Measurements from ENCODE around the gene ANTKMT.
A peak's percentile ranks its signal among the peaks of the same experiment; 100 is the strongest.

The ANTKMT gene

GRCh38 chr16:715477-716199 lies 5.3 kb upstream of the ANTKMT start:
- no peak for DNase-seq

GRCh38 chr16:716200-716568 lies 4.8 kb upstream of the ANTKMT start:
- no peak for DNase-seq

GRCh38 chr16:716768-717325 lies 4.1 kb upstream of the ANTKMT start:
- no peak for DNase-seq

- DNase-seq = no peak
Observed at GRCh38 chr16:717450-718245, 3.3 kb upstream of the ANTKMT start.

GRCh38 chr16:718389-718788 lies 2.6 kb upstream of the ANTKMT start:
- DNase-seq = no peak

- no peak for DNase-seq
Observed at GRCh38 chr16:718922-719321, 2.0 kb upstream of the ANTKMT start.

- DNase-seq = peak; percentile 26
Observed at GRCh38 chr16:719815-720446, 1.0 kb upstream of the ANTKMT start.

- peak; percentile 87 for DNase-seq
Observed at GRCh38 chr16:720447-720989, 428 bp upstream of the ANTKMT start.

GRCh38 chr16:721765-722540 lies 1.0 kb downstream of the ANTKMT start:
- DNase-seq = no peak

- no peak for DNase-seq
Observed at GRCh38 chr16:722835-723633, 2.1 kb downstream of the ANTKMT start.

- no peak for DNase-seq
Observed at GRCh38 chr16:723695-724094, 2.7 kb downstream of the ANTKMT start.

GRCh38 chr16:724188-725040 lies 3.5 kb downstream of the ANTKMT start:
- no peak for DNase-seq

GRCh38 chr16:725041-725376 lies 4.1 kb downstream of the ANTKMT start:
- no peak for DNase-seq

GRCh38 chr16:725463-726187 lies 4.7 kb downstream of the ANTKMT start:
- no peak for DNase-seq

GRCh38 chr16:726188-726437 lies 5.2 kb downstream of the ANTKMT start:
- no peak for DNase-seq

- DNase-seq = peak; percentile 70
Observed at GRCh38 chr16:726438-727290, 5.7 kb downstream of the ANTKMT start, which contains the start of the genes CCDC78 and HAGHL. Gene CCDC78, minus strand, starts transcription at chr16:726443. Its CDS starts 76 bp downstream, at chr16:726367. Gene HAGHL, plus strand, starts transcription at chr16:727106. Its CDS starts 404 bp downstream, at chr16:727510.

- no peak for DNase-seq
Observed at GRCh38 chr16:727291-727977, 6.5 kb downstream of the ANTKMT start.

- peak; percentile 59 for DNase-seq
Observed at GRCh38 chr16:728131-728889, 7.4 kb downstream of the ANTKMT start.

Measured in NCI-H2227 treated with DMSO at 0.1 percent for 48 hours (cell line).